Sigmoid colon (tissue), 4 donors: Measurements from ENCODE around the gene ZBTB7C.

Experiments used
- EP300 ChIP-seq, 4 donors: sonication (generic); formaldehyde crosslinking; IDR thresholded peaks; one replicate each; pipeline ENCODE4 v1.6.1; 2017; ENCODE audit warnings: antibody characterized with exemption in 4 of 4
- POLR2A ChIP-seq, 2 donors: fragments of 450-650 bp; IDR thresholded peaks; one replicate each; pipeline ENCODE4 v1.6.1; 2016; ENCODE audit warnings: antibody characterized with exemption in 2 of 2, mild to moderate bottlenecking in 2 of 2, moderate library complexity in 2 of 2
- POLR2AphosphoS5 ChIP-seq, 4 donors: sonication (generic); formaldehyde crosslinking; IDR thresholded peaks; one replicate each; pipeline ENCODE4 v1.6.1; 2017; ENCODE audit warnings: antibody characterized with exemption in 4 of 4
- TF ChIP-seq, protein P1 (sequence below), 4 experiments: fragments of 450-650 bp in 3 of 4; fragments of 200-600 bp in 1 of 4; IDR thresholded peaks; one replicate each; pipeline ENCODE4 v1.5.1; 2016 to 2019; ENCODE audit warnings: antibody characterized with exemption in 4 of 4, mild to moderate bottlenecking in 3 of 4, moderate library complexity in 2 of 4

DNA sequence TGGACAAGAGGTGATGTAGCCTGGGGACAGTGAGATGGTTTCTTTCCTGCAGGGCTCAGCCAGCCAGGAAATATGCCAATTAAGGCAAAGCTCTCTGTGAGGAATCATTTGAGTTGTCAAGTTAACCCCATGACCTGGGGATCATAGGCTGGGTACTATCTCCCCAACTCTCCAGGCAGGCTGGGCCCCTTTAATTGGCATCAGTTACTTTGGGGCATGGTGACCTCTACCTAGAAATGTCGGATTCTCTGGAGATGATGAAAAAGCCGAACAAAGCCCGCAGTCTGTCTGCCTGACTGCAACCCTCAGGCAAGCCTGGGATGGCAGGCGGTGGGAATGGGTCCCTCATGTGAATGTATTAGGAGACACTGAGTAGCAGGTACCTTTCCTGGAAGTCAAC lies 285.2 kb downstream of the ZBTB7C start:
- TF ChIP-seq, protein P1, sequence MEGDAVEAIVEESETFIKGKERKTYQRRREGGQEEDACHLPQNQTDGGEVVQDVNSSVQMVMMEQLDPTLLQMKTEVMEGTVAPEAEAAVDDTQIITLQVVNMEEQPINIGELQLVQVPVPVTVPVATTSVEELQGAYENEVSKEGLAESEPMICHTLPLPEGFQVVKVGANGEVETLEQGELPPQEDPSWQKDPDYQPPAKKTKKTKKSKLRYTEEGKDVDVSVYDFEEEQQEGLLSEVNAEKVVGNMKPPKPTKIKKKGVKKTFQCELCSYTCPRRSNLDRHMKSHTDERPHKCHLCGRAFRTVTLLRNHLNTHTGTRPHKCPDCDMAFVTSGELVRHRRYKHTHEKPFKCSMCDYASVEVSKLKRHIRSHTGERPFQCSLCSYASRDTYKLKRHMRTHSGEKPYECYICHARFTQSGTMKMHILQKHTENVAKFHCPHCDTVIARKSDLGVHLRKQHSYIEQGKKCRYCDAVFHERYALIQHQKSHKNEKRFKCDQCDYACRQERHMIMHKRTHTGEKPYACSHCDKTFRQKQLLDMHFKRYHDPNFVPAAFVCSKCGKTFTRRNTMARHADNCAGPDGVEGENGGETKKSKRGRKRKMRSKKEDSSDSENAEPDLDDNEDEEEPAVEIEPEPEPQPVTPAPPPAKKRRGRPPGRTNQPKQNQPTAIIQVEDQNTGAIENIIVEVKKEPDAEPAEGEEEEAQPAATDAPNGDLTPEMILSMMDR (IDR thresholded peaks at IDR 0.05) = no peak
- TF ChIP-seq POLR2AphosphoS5 (IDR thresholded peaks at IDR 0.05) (no peak), POLR2A (IDR thresholded peaks at IDR 0.05) (no peak), EP300 (IDR thresholded peaks at IDR 0.05) (no peak)
